Measurements from ENCODE around the gene KCNH3. TPM values are rescaled to one million over a fixed set of nuclear protein-coding genes. Genes with fewer than 3 reads are reported as not detected.

The KCNH3 gene
- total RNA-seq, 1 experiment from 2014 or later: 0.26 TPM

DNA sequence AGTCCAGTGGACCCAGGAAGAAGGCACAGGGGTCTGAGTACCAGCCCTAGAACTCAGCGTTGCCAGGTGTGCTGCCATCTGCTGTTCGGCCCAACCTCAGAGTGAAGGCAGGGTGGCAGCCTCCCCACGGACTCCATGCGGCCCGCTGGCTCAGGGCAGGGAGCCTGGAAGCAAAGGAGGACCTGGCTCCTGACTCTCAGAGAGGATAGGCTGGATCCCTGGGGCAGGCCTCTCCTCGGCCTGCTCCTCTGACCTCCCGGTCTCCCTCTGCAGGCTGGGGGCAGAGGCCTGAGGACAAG lies 19.0 kb downstream of the KCNH3 start:
- TF ChIP-seq, protein P1, sequence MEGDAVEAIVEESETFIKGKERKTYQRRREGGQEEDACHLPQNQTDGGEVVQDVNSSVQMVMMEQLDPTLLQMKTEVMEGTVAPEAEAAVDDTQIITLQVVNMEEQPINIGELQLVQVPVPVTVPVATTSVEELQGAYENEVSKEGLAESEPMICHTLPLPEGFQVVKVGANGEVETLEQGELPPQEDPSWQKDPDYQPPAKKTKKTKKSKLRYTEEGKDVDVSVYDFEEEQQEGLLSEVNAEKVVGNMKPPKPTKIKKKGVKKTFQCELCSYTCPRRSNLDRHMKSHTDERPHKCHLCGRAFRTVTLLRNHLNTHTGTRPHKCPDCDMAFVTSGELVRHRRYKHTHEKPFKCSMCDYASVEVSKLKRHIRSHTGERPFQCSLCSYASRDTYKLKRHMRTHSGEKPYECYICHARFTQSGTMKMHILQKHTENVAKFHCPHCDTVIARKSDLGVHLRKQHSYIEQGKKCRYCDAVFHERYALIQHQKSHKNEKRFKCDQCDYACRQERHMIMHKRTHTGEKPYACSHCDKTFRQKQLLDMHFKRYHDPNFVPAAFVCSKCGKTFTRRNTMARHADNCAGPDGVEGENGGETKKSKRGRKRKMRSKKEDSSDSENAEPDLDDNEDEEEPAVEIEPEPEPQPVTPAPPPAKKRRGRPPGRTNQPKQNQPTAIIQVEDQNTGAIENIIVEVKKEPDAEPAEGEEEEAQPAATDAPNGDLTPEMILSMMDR (conservative IDR thresholded peaks at IDR 0.05): no peak
- no peak overlapping the region for H3K14ac ChIP-seq (ENCODE audit: insufficient read depth, low read length)
- H4K91ac ChIP-seq (ENCODE audit: insufficient read length, low read depth, low read length): no peak overlapping the region
- no peak overlapping the region for H4K8ac ChIP-seq (replicated peaks; ENCODE audit: insufficient read length, low read depth, low read length)
- H3K23ac ChIP-seq (ENCODE audit: insufficient read length, low read depth, low read length): no peak overlapping the region
- no peak overlapping the region for H3K4ac ChIP-seq (ENCODE audit: low read depth, low read length)
- H3K4me2 ChIP-seq (ENCODE audit: insufficient read depth, insufficient read length, low read length): no peak overlapping the region
- H2AFZ ChIP-seq (ENCODE audit: low read length): no peak overlapping the region
- H3T11ph ChIP-seq (ENCODE audit: low read length): no peak overlapping the region
- H3K4me1 Mint-ChIP-seq: no peaks in the 10 kb centered on the region
- no peak overlapping the region for H2BK120ac ChIP-seq (ENCODE audit: low read depth, low read length, poor library complexity, severe bottlenecking)
- no peak overlapping the region for H3K27ac ChIP-seq (ENCODE audit: insufficient read length, low read depth, low read length)
- no peaks in the 10 kb centered on the region for H3K27me3 ChIP-seq (ENCODE audit: insufficient read depth, low read length)
- H2BK12ac ChIP-seq (ENCODE audit: insufficient read length, low read depth, low read length): no peak overlapping the region
- H3K79me2 ChIP-seq (ENCODE audit: insufficient read depth, low read length): no peaks in the 10 kb centered on the region
- H3K4me1 ChIP-seq (ENCODE audit: insufficient read depth, low read length): no peaks in the 10 kb centered on the region
- no peak overlapping the region for H3K56ac ChIP-seq (ENCODE audit: insufficient read length, low read depth, low read length)
- H2BK15ac ChIP-seq (ENCODE audit: low read depth, low read length): no peak overlapping the region
- H3K27ac Mint-ChIP-seq: no peak overlapping the region
- H3K9me3 Mint-ChIP-seq: no peaks in the 10 kb centered on the region; a peak in 1 of 5 replicates
- no peak overlapping the region for H2BK20ac ChIP-seq (ENCODE audit: low read depth, low read length, poor library complexity, severe bottlenecking)
- no peaks in the 10 kb centered on the region for H4K20me1 ChIP-seq (ENCODE audit: control insufficient read depth, insufficient read depth, insufficient read length)
- no CpG with 5 or more reads among the region's 7 CpGs for WGBS (ENCODE audit: extremely low coverage, insufficient read length, low lambda C conversion rate)
- H3K36me3 Mint-ChIP-seq (ENCODE audit: insufficient read depth in 1 of 3, low read depth in 3 of 3): peaks cover 24 to 52% (median 48%) of the 10 kb centered on the region in 3 experiments; a peak in 6 of 7 replicates
- no peak overlapping the region for H2AK5ac ChIP-seq (ENCODE audit: insufficient read length, low read length)
- no peak overlapping the region for H3K4me3 Mint-ChIP-seq
- H2BK5ac ChIP-seq (ENCODE audit: insufficient read length, low read length): no peak overlapping the region
- H4K5ac ChIP-seq (ENCODE audit: insufficient read length, low read depth, low read length): no peak overlapping the region
- H3K23me2 ChIP-seq (ENCODE audit: insufficient read length, low read depth, low read length, poor library complexity, severe bottlenecking): no peaks in the 10 kb centered on the region
- H3K27me3 Mint-ChIP-seq (ENCODE audit: low read depth): peaks cover 3% of the 10 kb centered on the region
- no peak overlapping the region for H3K9ac ChIP-seq (ENCODE audit: extremely low read depth, insufficient read length, low read length)
- DNase-seq: no peak
- H3K18ac ChIP-seq (ENCODE audit: insufficient read length, low read depth, low read length): no peak overlapping the region
- H3K79me1 ChIP-seq (ENCODE audit: insufficient read depth, low read depth, low read length, poor library complexity, severe bottlenecking): no peaks in the 10 kb centered on the region
- no peaks in the 10 kb centered on the region for H3K9me3 ChIP-seq (ENCODE audit: control insufficient read depth, low read depth, low read length)

Measured in H9 (cell line).